GM18507 (cell line): ENCODE data around the gene FETUB.
A peak's percentile ranks its signal among the peaks of the same experiment; 100 is the strongest.
"Not testable (repeated sequence)": the region's sequence is repeated elsewhere in the genome, so short reads cannot be mapped to it uniquely, and the experiment has no call there.

ENCODE experiments used
- DNase-seq: peaks from one replicate; pipeline ENCODE4 v3.0.0; 2011; ENCODE audit warnings: low read depth; ENCODE audit not compliant: insufficient read length; ENCODE audit errors: extremely low spot score
- FAIRE-seq: peaks from 2 replicates; lab custom pipeline; 2011; peaks lifted over from hg19 to GRCh38; lab: Jason Lieb, UNC

The FETUB gene

GRCh38 chr3:186665625-186666188, 25.5 kb downstream of the FETUB start, which contains the start of gene HRG:
Gene HRG (plus strand): TSS chr3:186666014. CDS start chr3:186666032, 18 bp downstream.
- no peak for FAIRE-seq

GRCh38 chr3:186668426-186668825, 28.2 kb downstream of the FETUB start:
- DNase-seq, result no peak
- no peak for FAIRE-seq

More at GRCh38 chr3:186665625-186666188, 25.5 kb downstream of the FETUB start, which contains the start of gene HRG:
- DNase-seq, result no peak

GRCh38 chr3:186669378-186670084, 29.3 kb downstream of the FETUB start:
- peak; percentile 42 for FAIRE-seq
- no peak for DNase-seq

- no peak for DNase-seq
- FAIRE-seq, result no peak
Measured at GRCh38 chr3:186670155-186670554, 30.0 kb downstream of the FETUB start.

- FAIRE-seq, result no peak
- no peak for DNase-seq
Measured at GRCh38 chr3:186671051-186671450, 30.9 kb downstream of the FETUB start.

- FAIRE-seq, result no peak
- DNase-seq, result no peak
Measured at GRCh38 chr3:186678604-186679003, 38.4 kb downstream of the FETUB start.

GRCh38 chr3:186679151-186679550, 39.0 kb downstream of the FETUB start:
- FAIRE-seq (no peak), DNase-seq (no peak)

- DNase-seq, result no peak
- FAIRE-seq, result no peak
Measured at GRCh38 chr3:186680869-186681268, 40.7 kb downstream of the FETUB start.

GRCh38 chr3:186682812-186683211, 42.6 kb downstream of the FETUB start:
- FAIRE-seq (no peak), DNase-seq (no peak)

GRCh38 chr3:186683979-186684378, 43.8 kb downstream of the FETUB start:
- DNase-seq (no peak), FAIRE-seq (no peak)

GRCh38 chr3:186686475-186686874, 46.3 kb downstream of the FETUB start:
- not testable (repeated sequence) for FAIRE-seq

GRCh38 chr3:186687120-186687651, 47.0 kb downstream of the FETUB start:
- DNase-seq, result no peak

More at GRCh38 chr3:186686475-186686874, 46.3 kb downstream of the FETUB start:
- DNase-seq, result not testable (repeated sequence)

GRCh38 chr3:186690304-186690703, 50.1 kb downstream of the FETUB start:
- not testable (repeated sequence) for DNase-seq, FAIRE-seq

More at GRCh38 chr3:186687120-186687651, 47.0 kb downstream of the FETUB start:
- FAIRE-seq, result no peak

GRCh38 chr3:186691676-186692075, 51.5 kb downstream of the FETUB start:
- DNase-seq, result no peak
- FAIRE-seq, result no peak

GRCh38 chr3:186693843-186694242, 53.6 kb downstream of the FETUB start:
- no peak for FAIRE-seq
- no peak for DNase-seq

GRCh38 chr3:186694288-186695032, 54.3 kb downstream of the FETUB start:
- FAIRE-seq, result no peak

GRCh38 chr3:186696522-186696921, 56.3 kb downstream of the FETUB start:
- no peak for FAIRE-seq
- DNase-seq, result no peak

More at GRCh38 chr3:186694288-186695032, 54.3 kb downstream of the FETUB start:
- DNase-seq, result no peak

- DNase-seq (no peak), FAIRE-seq (no peak)
Measured at GRCh38 chr3:186697510-186697909, 57.3 kb downstream of the FETUB start.

GRCh38 chr3:186700267-186700666, 60.1 kb downstream of the FETUB start:
- FAIRE-seq (no peak), DNase-seq (no peak)

- not testable (repeated sequence) for DNase-seq, FAIRE-seq
Measured at GRCh38 chr3:186702451-186702850, 62.3 kb downstream of the FETUB start.
